ENCODE measurements around the gene HSPBP1.

- TF ChIP-seq EZH2 (optimal IDR thresholded peaks at IDR 0.05; ENCODE audit: low read depth, low read length) (no peak), CTCF (IDR thresholded peaks at IDR 0.05; ENCODE audit: low read length) (no peak), EZH2phosphoT487 (IDR thresholded peaks at IDR 0.05; ENCODE audit: low read length) (no peak)
Observed at GRCh38 chr19:55239004-55239403, 40.9 kb downstream of the HSPBP1 start.

Measured in MM.1S (cell line).